Activated B cell treated with CpG ODN at 0.5 μM for 24 hours (primary cell): Measurements from ENCODE around the gene SLC8A1. TPM values are rescaled to one million over a fixed set of nuclear protein-coding genes. Genes with fewer than 3 reads are reported as not detected.

Source experiments
- ATAC-seq: fragments of 200-7000 bp; cut with Tn5 transposase; one replicate; pipeline ENCODE4 v1.10.0; 2021; ENCODE audit warnings: low read depth, mild to moderate bottlenecking, moderate library complexity
- CTCF ChIA-PET: fragments of 350-600 bp; sonication (Branson Sonifier 250); formaldehyde crosslinking; loops from one replicate; lab custom pipeline; 2021; ENCODE audit warnings: antibody characterized with exemption; lab: Charles Lee
- POLR2A ChIA-PET: fragments of 350-600 bp; sonication (Branson Sonifier 250); formaldehyde crosslinking; loops from one replicate; lab custom pipeline; 2021; ENCODE audit warnings: antibody characterized with exemption; lab: Charles Lee
- DNase-seq: peaks from one replicate; pipeline ENCODE4 v3.0.0; 2022
- H3K27ac Mint-ChIP-seq: one replicate; pipeline ENCODE4 v1.8.0; 2020; ENCODE audit warnings: mixed read lengths
- H3K27me3 Mint-ChIP-seq: one replicate; pipeline ENCODE4 v1.8.0; 2021; ENCODE audit warnings: mixed read lengths
- H3K36me3 Mint-ChIP-seq: one replicate; pipeline ENCODE4 v1.8.0; 2021; ENCODE audit warnings: low read depth, mixed read lengths
- H3K4me1 Mint-ChIP-seq: one replicate; pipeline ENCODE4 v1.8.0; 2021; ENCODE audit warnings: mixed read lengths
- H3K4me3 Mint-ChIP-seq: one replicate; pipeline ENCODE4 v1.8.0; 2020; ENCODE audit warnings: mild to moderate bottlenecking, mixed read lengths
- H3K9me3 Mint-ChIP-seq: one replicate; pipeline ENCODE4 v1.8.0; 2020; ENCODE audit warnings: mixed read lengths
- intact Hi-C: fragments of 100-400 bp; cut with micrococcal nuclease; formaldehyde crosslinking; loops from one replicate; pipeline ENCODE4 v1.15.1; 2024
- total RNA-seq: library from RNA; stranded (reverse); gene quantifications from 2 replicates; pipeline ENCODE4 v1.2.3, GENCODE V29; 2022
- TF ChIP-seq, protein P1 (sequence below): fragments of 200-600 bp; IDR thresholded peaks from one replicate; pipeline ENCODE4 v1.8.0; 2022; ENCODE audit warnings: antibody characterized with exemption, mild to moderate bottlenecking

SLC8A1 gene
- total RNA-seq, 1 donor from 2014 or later = 0.04 TPM

DNA sequence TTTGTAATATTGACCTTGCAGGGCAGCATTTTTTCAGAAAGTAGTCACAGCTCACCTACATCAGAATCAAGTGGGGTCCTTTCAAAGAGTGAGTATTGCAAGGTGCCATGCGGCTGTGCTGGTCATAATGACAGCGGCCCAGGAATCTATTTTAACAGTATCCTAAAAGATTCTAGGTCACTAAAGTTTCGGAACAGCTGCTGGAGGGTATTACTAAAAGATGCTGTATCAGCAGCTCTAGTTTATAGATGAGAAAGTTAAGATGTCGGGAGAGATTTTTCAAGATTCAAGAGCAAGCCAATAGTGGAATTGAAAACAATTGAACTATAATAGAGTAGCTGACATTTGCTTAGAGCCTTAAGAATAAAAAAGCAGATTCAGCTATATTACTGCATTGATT is 336.0 kb downstream of the SLC8A1 start:
- POLR2A ChIA-PET = no interaction called here
- Mint-ChIP-seq H3K36me3 (no peaks in the 10 kb centered on the region), H3K4me3 (no peak overlapping the region), H3K9me3 (no peaks in the 10 kb centered on the region), H3K27me3 (no peaks in the 10 kb centered on the region), H3K27ac (no peak overlapping the region), H3K4me1 (no peaks in the 10 kb centered on the region)
- DNase-seq (no peak), ATAC-seq (no peak)
- TF ChIP-seq, protein P1, sequence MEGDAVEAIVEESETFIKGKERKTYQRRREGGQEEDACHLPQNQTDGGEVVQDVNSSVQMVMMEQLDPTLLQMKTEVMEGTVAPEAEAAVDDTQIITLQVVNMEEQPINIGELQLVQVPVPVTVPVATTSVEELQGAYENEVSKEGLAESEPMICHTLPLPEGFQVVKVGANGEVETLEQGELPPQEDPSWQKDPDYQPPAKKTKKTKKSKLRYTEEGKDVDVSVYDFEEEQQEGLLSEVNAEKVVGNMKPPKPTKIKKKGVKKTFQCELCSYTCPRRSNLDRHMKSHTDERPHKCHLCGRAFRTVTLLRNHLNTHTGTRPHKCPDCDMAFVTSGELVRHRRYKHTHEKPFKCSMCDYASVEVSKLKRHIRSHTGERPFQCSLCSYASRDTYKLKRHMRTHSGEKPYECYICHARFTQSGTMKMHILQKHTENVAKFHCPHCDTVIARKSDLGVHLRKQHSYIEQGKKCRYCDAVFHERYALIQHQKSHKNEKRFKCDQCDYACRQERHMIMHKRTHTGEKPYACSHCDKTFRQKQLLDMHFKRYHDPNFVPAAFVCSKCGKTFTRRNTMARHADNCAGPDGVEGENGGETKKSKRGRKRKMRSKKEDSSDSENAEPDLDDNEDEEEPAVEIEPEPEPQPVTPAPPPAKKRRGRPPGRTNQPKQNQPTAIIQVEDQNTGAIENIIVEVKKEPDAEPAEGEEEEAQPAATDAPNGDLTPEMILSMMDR = no peak
- intact Hi-C loops = no loop called here
- CTCF ChIA-PET = no interaction called here

DNA sequence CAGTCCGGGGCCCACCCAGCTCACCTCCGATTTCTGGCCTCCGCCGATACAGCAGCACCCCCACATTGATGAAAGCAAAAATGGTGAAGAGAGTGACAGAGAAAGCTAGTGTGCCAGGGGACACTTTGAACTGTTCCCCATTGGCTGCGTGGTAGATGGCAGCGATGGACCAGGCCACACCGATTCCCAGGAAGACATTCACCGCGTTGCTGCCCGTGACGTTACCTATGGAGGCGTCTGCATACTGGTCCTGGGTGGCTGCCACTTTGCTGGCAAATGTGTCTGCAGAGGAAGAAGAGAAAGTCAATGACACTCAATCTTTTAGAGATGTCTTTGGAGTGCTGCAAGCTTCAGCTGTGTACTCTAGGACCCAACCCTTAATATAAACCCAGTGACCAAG is 336.5 kb downstream of the SLC8A1 start:
- no peak overlapping the region for H3K27ac Mint-ChIP-seq
- POLR2A ChIA-PET = no interaction called here

DNA sequence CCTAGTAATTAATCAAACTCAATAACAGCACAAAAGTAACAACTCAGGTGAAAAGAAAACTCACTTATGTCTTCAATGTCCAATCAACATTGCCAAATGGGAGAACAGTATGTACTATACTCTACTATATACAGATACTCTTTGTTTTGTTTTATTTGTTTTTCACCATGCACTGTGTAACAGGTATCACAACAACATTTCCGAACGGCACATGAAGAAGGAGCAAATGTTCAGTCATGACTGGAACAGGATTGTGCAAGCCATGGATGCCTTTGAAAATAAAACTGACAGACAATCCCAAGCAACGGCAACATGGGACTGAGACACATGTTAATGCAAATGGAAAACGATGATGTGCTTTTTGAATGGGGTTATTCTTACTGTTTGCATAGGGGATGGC is 337.9 kb downstream of the SLC8A1 start:
- intact Hi-C loops = no loop called here
- Mint-ChIP-seq H3K36me3 (no peaks in the 10 kb centered on the region), H3K9me3 (no peaks in the 10 kb centered on the region), H3K27ac (no peak overlapping the region), H3K27me3 (no peaks in the 10 kb centered on the region), H3K4me3 (no peak overlapping the region), H3K4me1 (no peaks in the 10 kb centered on the region)
- ATAC-seq (no peak), DNase-seq (no peak)
- ChIA-PET CTCF (no interaction called here), POLR2A (no interaction called here)
- TF ChIP-seq, protein P1 = no peak

More for the DNA sequence above, 336.5 kb downstream of the SLC8A1 start:
- DNase-seq (no peak), ATAC-seq (no peak)
- no peaks in the 10 kb centered on the region for H3K27me3 Mint-ChIP-seq
- no peaks in the 10 kb centered on the region for H3K4me1 Mint-ChIP-seq
- intact Hi-C loops = no loop called here
- no peaks in the 10 kb centered on the region for H3K36me3 Mint-ChIP-seq
- H3K4me3 Mint-ChIP-seq = no peak overlapping the region
- no peaks in the 10 kb centered on the region for H3K9me3 Mint-ChIP-seq
- TF ChIP-seq, protein P1 = no peak
- CTCF ChIA-PET = no interaction called here

DNA sequence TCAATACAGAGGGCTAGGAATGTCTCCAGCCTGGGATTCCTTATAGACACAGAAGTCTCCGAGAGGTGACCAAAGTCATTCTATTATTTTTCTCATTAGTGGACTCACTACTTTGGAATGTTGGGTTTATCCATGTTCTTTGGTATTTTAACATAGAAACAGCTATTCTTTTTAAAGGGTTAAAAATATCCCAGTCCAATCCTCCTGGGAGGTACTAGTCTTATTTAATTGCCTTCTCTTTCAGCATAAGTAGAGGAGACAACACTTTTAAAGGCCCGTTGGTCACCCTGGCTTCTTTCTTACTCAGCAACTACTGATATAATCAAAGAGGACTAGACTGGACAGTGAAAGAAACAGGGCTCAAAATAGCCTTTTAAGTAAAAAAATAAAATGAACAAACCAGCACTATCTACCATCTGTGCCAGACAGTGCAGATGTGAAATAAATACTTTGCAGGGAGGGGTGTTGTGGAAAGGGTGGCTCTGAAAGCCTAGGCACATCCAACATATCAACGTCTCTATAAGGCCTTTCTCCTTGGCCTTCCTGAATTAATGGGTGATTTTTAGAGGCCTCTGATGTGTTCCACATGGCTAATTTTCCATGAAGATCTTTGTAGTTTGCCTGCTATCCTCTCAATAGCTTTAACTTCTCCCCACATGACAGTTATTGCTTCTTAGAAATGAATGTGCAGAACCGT is 338.5 kb downstream of the SLC8A1 start:
- no peaks in the 10 kb centered on the region for H3K4me1 Mint-ChIP-seq
- H3K9me3 Mint-ChIP-seq = no peaks in the 10 kb centered on the region
- H3K27me3 Mint-ChIP-seq = no peaks in the 10 kb centered on the region
- ATAC-seq (no peak), DNase-seq (no peak)
- no peaks in the 10 kb centered on the region for H3K36me3 Mint-ChIP-seq
- POLR2A ChIA-PET = no interaction called here
- intact Hi-C loops = no loop called here
- TF ChIP-seq, protein P1 = no peak
- H3K27ac Mint-ChIP-seq = no peak overlapping the region
- H3K4me3 Mint-ChIP-seq = no peak overlapping the region
- CTCF ChIA-PET = no interaction called here

DNA sequence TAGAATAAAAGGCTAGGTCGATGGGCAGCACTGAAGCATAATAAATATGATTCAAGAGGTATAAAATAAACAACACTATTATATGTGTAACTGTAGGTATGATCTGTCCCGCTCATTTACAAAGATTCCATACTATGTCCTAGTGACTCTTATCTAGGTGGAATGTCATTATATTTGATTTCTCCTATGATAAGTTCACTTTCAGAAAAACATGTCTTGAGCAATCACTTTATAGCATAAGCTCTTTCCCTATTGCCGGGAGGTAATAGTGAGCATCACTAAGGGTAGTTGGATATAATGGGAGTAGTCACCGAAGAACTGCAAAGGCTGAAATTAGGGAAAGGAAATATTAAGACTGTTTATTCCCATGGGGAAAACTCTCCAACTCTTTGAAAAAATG is 342.5 kb downstream of the SLC8A1 start:
- TF ChIP-seq, protein P1 = no peak
- CTCF ChIA-PET = no interaction called here
- Mint-ChIP-seq H3K9me3 (no peaks in the 10 kb centered on the region), H3K27ac (no peak overlapping the region), H3K4me3 (no peak overlapping the region), H3K36me3 (no peaks in the 10 kb centered on the region), H3K4me1 (no peaks in the 10 kb centered on the region), H3K27me3 (no peaks in the 10 kb centered on the region)
- no peak for ATAC-seq
- no peak for DNase-seq
- intact Hi-C loops = no loop called here
- POLR2A ChIA-PET = no interaction called here
